ENCODE data around the gene ZSWIM4.

Gene ZSWIM4

DNA sequence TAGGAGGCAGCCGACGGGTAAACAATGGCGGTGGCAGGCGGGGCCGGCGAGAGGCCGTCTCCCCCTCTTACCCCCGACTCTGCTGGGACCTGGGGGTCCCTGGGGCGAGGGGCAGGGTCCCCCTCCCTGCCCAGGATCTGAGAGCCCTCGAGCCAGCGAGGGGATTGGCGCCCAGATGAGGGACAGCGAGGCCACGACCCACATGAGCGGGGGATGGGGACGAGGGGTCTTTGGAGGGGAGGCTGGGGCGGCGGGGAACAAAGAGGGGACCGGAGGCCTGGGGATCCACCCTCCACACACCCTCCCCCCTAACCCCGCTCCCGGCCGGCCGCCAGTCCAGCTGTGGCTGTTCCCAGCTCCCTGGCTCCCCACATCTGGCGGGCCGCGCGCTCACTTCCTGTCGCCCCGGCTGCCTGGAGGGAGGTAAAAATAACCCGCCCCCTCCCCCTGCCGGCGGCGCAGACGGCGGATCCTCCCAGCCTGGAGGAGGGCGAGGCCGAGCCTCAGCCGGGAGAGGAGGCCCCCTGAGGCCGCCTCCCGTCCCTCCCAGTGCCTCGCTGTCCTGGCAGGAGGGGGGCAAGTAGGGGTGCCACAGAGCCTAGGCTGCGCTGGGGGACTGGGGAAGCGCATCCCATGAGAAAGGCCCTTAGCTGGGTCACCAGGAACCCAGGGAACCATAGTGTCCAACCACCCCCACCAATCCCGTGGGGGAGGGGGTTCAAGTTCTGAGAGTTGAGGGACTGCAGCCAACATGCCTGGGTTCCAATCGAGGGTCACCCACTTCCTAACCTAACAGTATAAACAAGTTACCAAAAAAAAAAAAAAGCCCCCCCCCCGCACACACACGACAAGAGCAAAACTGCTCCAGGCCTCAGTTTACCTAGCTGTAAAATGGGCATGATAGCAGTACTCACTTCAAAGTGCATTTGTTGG lies 52.4 kb downstream of the ZSWIM4 start:
- TF ChIP-seq, protein P1, sequence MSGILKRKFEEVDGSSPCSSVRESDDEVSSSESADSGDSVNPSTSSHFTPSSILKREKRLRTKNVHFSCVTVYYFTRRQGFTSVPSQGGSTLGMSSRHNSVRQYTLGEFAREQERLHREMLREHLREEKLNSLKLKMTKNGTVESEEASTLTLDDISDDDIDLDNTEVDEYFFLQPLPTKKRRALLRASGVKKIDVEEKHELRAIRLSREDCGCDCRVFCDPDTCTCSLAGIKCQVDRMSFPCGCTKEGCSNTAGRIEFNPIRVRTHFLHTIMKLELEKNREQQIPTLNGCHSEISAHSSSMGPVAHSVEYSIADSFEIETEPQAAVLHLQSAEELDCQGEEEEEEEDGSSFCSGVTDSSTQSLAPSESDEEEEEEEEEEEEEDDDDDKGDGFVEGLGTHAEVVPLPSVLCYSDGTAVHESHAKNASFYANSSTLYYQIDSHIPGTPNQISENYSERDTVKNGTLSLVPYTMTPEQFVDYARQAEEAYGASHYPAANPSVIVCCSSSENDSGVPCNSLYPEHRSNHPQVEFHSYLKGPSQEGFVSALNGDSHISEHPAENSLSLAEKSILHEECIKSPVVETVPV (CRISPR knock-in tag; IDR thresholded peaks at IDR 0.05), result 0 out of 2 replicates have a peak, but pooled peaks have one; percentile 51
- no peak for TF ChIP-seq OSR1 (CRISPR knock-in tag; IDR thresholded peaks at IDR 0.05)
- TF ChIP-seq ZFP30 (CRISPR knock-in tag; IDR thresholded peaks at IDR 0.05), result no peak
- peak; percentile 14; the same call in 1 of the 2 replicates for TF ChIP-seq ZNF8 (CRISPR knock-in tag; IDR thresholded peaks at IDR 0.05)
- TF ChIP-seq ZNF70 (CRISPR knock-in tag; IDR thresholded peaks at IDR 0.05), result no peak
- no peak for TF ChIP-seq TOX (CRISPR knock-in tag; IDR thresholded peaks at IDR 0.05; ENCODE audit: borderline replicate concordance)
- TF ChIP-seq ARNTL (CRISPR knock-in tag; IDR thresholded peaks at IDR 0.05; ENCODE audit: borderline replicate concordance, low read depth), result no peak
- TF ChIP-seq TCF4 (CRISPR knock-in tag; IDR thresholded peaks at IDR 0.05; ENCODE audit: borderline replicate concordance), result peak; percentile 60; the same call in 1 of the 2 replicates
- TF ChIP-seq PPARA (CRISPR knock-in tag; IDR thresholded peaks at IDR 0.05; ENCODE audit: borderline replicate concordance), result no peak
- TF ChIP-seq, protein P2, sequence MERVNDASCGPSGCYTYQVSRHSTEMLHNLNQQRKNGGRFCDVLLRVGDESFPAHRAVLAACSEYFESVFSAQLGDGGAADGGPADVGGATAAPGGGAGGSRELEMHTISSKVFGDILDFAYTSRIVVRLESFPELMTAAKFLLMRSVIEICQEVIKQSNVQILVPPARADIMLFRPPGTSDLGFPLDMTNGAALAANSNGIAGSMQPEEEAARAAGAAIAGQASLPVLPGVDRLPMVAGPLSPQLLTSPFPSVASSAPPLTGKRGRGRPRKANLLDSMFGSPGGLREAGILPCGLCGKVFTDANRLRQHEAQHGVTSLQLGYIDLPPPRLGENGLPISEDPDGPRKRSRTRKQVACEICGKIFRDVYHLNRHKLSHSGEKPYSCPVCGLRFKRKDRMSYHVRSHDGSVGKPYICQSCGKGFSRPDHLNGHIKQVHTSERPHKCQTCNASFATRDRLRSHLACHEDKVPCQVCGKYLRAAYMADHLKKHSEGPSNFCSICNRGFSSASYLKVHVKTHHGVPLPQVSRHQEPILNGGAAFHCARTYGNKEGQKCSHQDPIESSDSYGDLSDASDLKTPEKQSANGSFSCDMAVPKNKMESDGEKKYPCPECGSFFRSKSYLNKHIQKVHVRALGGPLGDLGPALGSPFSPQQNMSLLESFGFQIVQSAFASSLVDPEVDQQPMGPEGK (CRISPR knock-in tag; IDR thresholded peaks at IDR 0.05; ENCODE audit: borderline replicate concordance), result no peak; the same call in 1 of the 2 replicates
- no peak for TF ChIP-seq ZC3H10 (CRISPR knock-in tag; IDR thresholded peaks at IDR 0.05)
- no peak for TF ChIP-seq RARB (CRISPR knock-in tag; IDR thresholded peaks at IDR 0.05)
- TF ChIP-seq ISL1 (CRISPR knock-in tag; IDR thresholded peaks at IDR 0.05), result no peak
- TF ChIP-seq ZFP3 (CRISPR knock-in tag; IDR thresholded peaks at IDR 0.05), result no peak
- TF ChIP-seq ESRRG (CRISPR knock-in tag; IDR thresholded peaks at IDR 0.05), result no peak
- TF ChIP-seq CSDC2 (CRISPR knock-in tag; IDR thresholded peaks at IDR 0.05), result no peak
- TF ChIP-seq ZNF565 (CRISPR knock-in tag; conservative IDR thresholded peaks at IDR 0.05; ENCODE audit: low read depth), result no peak
- no peak; the same call in 1 of the 2 replicates for TF ChIP-seq GLIS3 (CRISPR knock-in tag; IDR thresholded peaks at IDR 0.05)
- TF ChIP-seq, protein P3, sequence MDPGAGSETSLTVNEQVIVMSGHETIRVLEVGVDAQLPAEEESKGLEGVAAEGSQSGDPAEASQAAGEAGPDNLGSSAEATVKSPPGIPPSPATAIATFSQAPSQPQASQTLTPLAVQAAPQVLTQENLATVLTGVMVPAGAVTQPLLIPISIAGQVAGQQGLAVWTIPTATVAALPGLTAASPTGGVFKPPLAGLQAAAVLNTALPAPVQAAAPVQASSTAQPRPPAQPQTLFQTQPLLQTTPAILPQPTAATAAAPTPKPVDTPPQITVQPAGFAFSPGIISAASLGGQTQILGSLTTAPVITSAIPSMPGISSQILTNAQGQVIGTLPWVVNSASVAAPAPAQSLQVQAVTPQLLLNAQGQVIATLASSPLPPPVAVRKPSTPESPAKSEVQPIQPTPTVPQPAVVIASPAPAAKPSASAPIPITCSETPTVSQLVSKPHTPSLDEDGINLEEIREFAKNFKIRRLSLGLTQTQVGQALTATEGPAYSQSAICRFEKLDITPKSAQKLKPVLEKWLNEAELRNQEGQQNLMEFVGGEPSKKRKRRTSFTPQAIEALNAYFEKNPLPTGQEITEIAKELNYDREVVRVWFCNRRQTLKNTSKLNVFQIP (CRISPR knock-in tag; IDR thresholded peaks at IDR 0.05; ENCODE audit: borderline replicate concordance, low read depth), result no peak
- TF ChIP-seq BACH2 (CRISPR knock-in tag; IDR thresholded peaks at IDR 0.05; ENCODE audit: borderline replicate concordance), result no peak
- TF ChIP-seq, protein P4, sequence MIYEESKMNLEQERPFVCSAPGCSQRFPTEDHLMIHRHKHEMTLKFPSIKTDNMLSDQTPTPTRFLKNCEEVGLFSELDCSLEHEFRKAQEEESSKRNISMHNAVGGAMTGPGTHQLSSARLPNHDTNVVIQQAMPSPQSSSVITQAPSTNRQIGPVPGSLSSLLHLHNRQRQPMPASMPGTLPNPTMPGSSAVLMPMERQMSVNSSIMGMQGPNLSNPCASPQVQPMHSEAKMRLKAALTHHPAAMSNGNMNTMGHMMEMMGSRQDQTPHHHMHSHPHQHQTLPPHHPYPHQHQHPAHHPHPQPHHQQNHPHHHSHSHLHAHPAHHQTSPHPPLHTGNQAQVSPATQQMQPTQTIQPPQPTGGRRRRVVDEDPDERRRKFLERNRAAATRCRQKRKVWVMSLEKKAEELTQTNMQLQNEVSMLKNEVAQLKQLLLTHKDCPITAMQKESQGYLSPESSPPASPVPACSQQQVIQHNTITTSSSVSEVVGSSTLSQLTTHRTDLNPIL (CRISPR knock-in tag; IDR thresholded peaks at IDR 0.05; ENCODE audit: low read depth), result no peak
- TF ChIP-seq, protein P5, sequence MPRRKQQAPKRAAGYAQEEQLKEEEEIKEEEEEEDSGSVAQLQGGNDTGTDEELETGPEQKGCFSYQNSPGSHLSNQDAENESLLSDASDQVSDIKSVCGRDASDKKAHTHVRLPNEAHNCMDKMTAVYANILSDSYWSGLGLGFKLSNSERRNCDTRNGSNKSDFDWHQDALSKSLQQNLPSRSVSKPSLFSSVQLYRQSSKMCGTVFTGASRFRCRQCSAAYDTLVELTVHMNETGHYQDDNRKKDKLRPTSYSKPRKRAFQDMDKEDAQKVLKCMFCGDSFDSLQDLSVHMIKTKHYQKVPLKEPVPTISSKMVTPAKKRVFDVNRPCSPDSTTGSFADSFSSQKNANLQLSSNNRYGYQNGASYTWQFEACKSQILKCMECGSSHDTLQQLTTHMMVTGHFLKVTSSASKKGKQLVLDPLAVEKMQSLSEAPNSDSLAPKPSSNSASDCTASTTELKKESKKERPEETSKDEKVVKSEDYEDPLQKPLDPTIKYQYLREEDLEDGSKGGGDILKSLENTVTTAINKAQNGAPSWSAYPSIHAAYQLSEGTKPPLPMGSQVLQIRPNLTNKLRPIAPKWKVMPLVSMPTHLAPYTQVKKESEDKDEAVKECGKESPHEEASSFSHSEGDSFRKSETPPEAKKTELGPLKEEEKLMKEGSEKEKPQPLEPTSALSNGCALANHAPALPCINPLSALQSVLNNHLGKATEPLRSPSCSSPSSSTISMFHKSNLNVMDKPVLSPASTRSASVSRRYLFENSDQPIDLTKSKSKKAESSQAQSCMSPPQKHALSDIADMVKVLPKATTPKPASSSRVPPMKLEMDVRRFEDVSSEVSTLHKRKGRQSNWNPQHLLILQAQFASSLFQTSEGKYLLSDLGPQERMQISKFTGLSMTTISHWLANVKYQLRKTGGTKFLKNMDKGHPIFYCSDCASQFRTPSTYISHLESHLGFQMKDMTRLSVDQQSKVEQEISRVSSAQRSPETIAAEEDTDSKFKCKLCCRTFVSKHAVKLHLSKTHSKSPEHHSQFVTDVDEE (CRISPR knock-in tag; IDR thresholded peaks at IDR 0.05), result peak; percentile 31; the same call in 1 of the 2 replicates
- 0 out of 2 replicates have a peak, but pooled peaks have one; percentile 19 for TF ChIP-seq SNAI2 (CRISPR knock-in tag; IDR thresholded peaks at IDR 0.05)

DNA sequence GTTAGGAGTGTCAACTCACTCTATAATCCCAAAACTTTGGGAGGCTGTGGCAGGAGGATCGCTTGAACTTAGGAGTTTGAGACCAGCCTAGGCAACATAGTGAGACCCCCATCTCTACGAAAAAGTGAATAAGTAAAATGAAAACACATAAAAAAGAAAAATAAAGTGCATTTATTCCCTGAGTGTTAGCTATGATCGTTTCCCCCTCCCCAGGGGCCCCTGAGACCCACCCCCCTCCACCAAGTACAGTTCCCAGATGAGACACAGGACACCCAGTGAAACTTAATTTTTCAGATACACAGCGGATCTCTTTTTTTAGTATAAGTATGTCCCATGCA lies 53.1 kb downstream of the ZSWIM4 start:
- no peak for ATAC-seq
- TF ChIP-seq CSDC2 (CRISPR knock-in tag; IDR thresholded peaks at IDR 0.05) (no peak), ARNTL (CRISPR knock-in tag; IDR thresholded peaks at IDR 0.05; ENCODE audit: borderline replicate concordance, low read depth) (no peak), TOX (CRISPR knock-in tag; IDR thresholded peaks at IDR 0.05; ENCODE audit: borderline replicate concordance) (no peak), ZNF565 (CRISPR knock-in tag; conservative IDR thresholded peaks at IDR 0.05; ENCODE audit: low read depth) (no peak), SNAI2 (CRISPR knock-in tag; IDR thresholded peaks at IDR 0.05) (no peak), PPARA (CRISPR knock-in tag; IDR thresholded peaks at IDR 0.05; ENCODE audit: borderline replicate concordance) (no peak), TCF4 (CRISPR knock-in tag; IDR thresholded peaks at IDR 0.05; ENCODE audit: borderline replicate concordance) (no peak), ZNF70 (CRISPR knock-in tag; IDR thresholded peaks at IDR 0.05) (no peak), ISL1 (CRISPR knock-in tag; IDR thresholded peaks at IDR 0.05) (no peak), BACH2 (CRISPR knock-in tag; IDR thresholded peaks at IDR 0.05; ENCODE audit: borderline replicate concordance) (no peak), OSR1 (CRISPR knock-in tag; IDR thresholded peaks at IDR 0.05) (no peak)
- TF ChIP-seq, protein P2 (CRISPR knock-in tag; IDR thresholded peaks at IDR 0.05; ENCODE audit: borderline replicate concordance), result no peak
- TF ChIP-seq, protein P3 (CRISPR knock-in tag; IDR thresholded peaks at IDR 0.05; ENCODE audit: borderline replicate concordance, low read depth), result no peak

More for the DNA sequence above, 52.4 kb downstream of the ZSWIM4 start:
- ATAC-seq, result peak; percentile 64

All from SK-N-SH treated with all-trans-retinoic acid at 6 μM for 48 hours (cell line).